GM18861 (cell line): Measurements from ENCODE around the gene STRIT1.
A peak's percentile ranks its signal among the peaks of the same experiment; 100 is the strongest.

Experiments
- ATAC-seq: cut with Tn5 transposase; IDR thresholded peaks from one replicate; pipeline ENCODE4 v1.9.1; 2021; ENCODE audit not compliant: unreplicated experiment

Gene STRIT1

DNA sequence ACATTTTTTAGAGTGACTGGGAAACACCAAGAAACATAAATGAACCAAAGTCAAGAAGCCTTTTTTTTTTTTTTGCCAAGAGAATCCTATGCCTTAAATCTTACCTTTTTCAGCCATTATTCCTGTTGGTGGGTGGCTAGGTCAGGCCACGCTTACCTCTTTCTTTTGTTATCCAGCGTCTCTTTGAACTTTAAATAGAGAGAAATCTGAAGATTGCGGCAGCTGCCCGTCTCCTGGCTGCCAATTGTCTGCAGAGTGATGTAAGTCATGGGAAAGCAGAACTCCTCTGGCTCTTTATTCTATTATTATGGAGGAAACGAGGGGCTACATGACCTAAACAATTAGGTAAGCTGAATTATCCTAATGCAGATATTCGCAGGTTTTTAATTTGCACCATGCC, at the start of gene STRIT1:
Gene STRIT1, minus strand, starts transcription at position 168 of the 400 bp plus-strand sequence.
- ATAC-seq = no peak

- no peak for ATAC-seq
Observed at GRCh38 chr3:155342344-155342743, 48.9 kb upstream of the STRIT1 start.

GRCh38 chr3:155339052-155339451, 45.6 kb upstream of the STRIT1 start:
- ATAC-seq = no peak

DNA sequence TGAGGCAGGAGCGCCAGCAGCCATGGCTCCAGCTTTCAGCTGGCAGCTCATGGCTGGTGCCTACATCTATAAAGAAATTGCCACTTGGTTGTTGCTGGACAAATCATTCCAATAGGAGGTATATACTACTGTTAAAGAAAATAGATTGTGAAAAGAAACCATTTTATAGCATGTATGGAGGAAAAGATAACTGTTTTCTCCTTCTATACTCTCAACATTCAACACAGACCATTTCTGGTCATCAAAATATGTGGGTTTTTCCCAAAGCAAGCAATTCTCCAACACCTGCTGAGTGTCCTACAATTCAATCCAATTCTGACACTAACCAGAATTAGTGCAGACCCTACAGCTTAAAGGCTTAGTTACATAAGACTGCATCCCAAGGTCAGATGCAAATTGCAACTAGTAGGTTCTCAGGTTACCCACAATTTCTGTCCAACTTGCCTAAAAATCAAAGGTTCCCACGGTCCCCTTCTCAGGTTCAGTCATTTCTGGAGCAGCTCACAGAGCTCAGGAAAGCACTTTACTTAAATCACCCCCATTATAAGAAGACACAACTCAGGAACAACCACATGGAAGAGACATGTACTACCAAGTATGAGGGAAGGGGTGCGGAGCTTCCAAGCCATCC, 42.4 kb upstream of the STRIT1 start:
- no peak for ATAC-seq

GRCh38 chr3:155334914-155335723, 41.6 kb upstream of the STRIT1 start:
- ATAC-seq = peak; percentile 92

DNA sequence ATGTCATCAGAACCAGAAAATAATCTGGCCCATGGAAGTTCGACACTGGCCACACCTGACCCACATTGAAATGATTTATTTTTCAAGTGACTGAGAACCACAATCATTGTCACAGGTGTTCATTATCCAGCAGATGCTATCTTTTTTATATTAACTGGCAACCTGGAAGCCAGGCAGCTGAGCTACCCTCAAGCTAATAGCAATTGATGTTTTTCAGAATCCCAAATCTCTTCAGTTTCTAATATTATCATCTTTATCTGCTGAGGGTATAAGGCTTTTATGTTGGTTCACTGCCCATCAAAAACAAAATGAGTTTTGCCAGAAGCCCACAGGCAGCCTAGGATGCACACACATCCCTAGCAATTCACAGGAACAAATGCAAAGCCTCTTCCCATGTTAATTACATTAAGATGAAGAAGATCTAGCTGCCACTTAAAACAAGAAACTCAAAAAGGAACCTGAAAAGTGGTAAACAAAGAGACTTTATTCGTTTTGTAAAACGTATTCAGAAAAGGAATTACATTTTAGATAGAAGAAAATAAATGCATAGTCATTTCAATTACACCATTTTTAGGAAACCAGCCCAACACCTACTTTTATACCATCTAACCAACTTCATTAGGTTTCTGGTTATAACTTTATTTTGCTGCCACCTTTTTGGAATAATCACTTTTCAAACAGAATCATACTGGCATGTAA, 40.9 kb upstream of the STRIT1 start:
- no peak for ATAC-seq

- no peak for ATAC-seq
Observed at GRCh38 chr3:155332716-155333115, 39.2 kb upstream of the STRIT1 start.

DNA sequence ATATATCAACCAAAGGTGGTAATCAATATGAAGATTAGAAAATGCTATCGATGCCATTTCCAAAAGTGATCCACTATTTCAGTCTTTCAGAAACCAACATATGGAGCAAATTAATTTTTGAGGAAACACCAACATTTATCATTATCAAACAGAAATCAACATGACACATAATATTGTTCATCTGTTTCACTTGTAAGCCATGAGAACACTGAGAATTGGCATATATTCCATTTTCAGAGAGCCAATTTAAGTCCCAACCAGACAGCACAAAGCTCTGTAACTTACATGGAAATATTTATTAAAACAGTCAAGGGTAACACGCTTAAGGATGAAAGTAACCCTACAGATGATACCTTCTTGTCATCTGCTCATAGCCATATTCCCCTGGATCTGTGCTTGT, 37.6 kb upstream of the STRIT1 start:
- no peak for ATAC-seq

DNA sequence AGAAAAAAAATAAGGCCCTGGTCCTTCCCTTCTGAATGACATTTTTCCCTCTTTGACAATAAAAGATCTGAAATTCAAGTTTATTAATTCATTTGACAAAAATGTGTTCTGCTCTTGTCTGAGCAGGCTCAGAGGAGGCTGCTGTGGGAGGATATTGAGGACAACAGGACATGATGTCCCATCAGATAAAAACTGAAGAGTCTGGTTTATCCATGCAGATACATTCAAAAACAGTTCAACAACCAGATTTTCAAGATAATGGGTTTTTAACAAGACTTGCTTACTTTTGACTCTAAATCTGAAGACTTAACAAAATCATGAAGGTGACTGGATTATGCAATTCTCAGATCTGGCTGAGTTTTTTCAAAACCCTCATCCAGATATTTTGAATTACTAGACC, 36.9 kb upstream of the STRIT1 start:
- ATAC-seq = no peak

DNA sequence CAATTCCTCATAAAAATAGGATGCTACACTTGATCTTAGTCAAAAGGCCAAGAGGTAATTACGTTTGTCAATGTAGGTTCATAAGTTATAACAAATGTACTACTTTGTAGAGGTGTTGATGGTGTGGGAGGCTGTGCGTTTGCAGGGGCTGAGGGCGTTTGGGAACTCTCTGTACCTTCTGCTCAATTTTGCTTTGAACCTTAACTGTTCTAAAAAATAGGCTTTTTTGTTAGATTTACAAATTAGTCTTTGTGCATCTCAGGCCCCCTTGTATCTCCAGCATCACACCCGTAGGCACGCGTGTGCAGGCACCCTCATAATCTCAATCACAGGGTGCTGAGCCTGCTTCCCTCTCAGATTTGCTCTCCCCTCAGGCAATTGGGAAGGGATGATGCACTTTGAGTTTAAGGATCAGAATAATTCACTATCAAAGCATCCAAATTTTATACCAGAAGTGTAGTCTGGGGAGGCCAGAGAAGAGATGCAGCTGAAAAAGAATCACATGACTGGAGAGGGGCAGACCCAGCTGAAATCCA, 36.1 kb upstream of the STRIT1 start:
- ATAC-seq = no peak

DNA sequence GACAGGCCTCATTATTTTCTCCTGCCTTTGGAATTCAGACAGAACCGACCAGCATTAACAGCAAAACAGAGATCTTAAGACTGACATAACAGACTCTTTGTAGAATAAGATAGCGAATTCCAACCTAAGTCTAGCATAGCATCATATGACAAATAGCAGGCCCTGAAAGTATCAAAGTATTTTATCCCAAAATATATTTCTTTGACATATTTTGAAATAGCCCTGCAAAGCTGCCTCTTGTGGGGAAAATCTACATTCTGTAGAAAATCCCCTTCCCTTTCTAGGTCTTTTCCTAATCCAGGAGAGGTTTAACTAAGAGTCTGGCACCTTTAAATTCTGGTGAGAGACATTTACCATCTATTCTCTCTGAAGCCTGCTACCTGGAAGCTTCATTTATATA, 34.4 kb upstream of the STRIT1 start:
- ATAC-seq = no peak

- ATAC-seq = no peak
Observed at GRCh38 chr3:155327430-155327829, 33.9 kb upstream of the STRIT1 start.

DNA sequence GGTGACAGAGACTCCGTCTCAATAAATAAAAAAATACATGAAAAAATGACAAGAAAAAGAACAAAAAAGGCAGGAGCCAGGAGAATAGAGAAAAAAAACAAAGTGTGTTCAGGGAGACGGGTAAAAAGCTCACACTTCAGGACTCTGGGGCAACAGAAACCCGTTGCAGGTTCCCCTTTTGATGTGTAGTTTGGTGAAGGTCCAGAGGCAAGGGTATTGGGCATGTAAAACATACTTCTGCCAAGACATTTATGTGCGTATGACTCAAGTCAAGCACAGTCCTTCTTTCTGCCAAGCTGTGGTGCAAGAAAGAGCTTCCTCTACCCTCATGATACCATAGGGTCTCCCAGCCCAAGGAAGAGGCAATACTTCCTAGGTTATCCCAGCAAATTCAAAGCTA, 33.4 kb upstream of the STRIT1 start:
- ATAC-seq = no peak

- no peak for ATAC-seq
Observed at GRCh38 chr3:155326244-155326643, 32.8 kb upstream of the STRIT1 start.

DNA sequence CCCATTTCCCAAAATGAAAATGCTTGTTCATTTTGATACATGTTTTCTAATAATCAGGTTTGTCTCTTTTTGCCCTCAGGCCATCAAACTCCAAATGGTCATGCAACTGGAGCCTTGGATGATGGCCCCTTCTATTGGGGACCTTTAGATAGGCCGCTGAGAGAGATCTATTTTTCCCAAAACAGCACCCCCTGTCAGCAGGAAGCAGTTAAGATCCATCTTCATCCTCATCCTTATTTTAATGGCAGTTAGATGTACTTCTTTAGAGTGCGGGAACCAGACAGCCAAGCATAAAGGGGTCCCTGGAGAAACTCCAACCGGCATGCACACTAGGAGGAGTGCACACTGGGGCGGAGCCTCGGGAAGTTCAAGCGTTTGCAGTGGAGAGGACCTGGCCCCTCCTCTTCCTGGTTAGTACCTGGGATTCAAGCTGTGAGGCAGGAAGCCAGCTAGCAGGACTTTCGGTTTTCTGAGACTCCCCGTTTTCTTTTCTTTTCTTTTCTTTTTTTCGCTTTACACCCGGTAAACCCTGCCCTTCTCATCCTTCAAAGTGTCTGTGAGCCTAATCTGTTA, 31.9 kb upstream of the STRIT1 start:
- ATAC-seq = no peak

DNA sequence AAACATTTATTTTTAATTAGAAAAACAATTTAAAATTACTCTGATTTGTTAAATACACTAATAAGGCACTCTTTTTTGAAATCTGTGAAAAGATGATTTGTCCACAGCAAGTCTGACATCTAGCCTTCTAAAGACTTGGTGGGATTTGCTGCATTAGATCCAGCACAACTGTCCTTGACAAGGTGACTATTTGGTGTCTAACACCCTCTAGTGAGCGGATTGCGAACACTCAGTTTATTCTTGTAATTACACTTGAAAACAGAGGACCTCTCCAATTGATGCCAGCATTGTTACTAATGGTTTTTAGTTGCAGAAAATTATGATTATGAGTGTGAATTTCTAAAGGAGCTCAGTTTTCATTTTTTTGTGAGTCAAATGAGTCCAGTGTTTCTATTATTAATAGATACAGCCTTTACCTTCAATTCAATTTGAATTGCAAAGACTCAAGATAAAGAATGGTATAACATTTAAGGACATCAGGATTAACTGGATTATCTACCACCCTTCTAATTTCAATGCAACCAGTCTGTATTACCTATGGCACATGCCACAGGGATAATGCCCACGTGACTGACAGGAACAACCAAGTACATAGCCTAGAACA, 29.7 kb upstream of the STRIT1 start:
- ATAC-seq = peak; percentile 93

DNA sequence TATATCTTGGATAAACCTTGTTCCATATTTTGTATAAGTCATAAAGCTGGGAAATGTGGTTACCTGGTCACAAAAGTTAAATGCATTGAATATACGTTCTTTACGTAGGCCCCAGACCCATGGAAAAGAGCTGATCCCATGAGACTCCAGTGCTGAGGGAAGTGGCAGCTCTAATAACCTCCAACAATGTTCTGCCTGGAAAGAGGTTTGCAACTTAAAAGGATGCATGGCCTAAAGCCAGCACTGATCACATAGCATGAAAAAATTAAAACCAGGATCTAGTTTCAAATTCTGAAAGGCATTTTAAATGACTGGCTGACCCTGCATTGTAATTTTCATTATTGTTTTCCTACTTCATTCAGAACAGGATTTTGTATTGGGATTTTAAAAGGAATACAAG, 27.9 kb upstream of the STRIT1 start:
- ATAC-seq = no peak

GRCh38 chr3:155320934-155321333, 27.5 kb upstream of the STRIT1 start:
- no peak for ATAC-seq

- ATAC-seq = no peak
Observed at GRCh38 chr3:155318740-155319139, 25.3 kb upstream of the STRIT1 start.

- no peak for ATAC-seq
Observed at GRCh38 chr3:155317211-155317610, 23.7 kb upstream of the STRIT1 start.

DNA sequence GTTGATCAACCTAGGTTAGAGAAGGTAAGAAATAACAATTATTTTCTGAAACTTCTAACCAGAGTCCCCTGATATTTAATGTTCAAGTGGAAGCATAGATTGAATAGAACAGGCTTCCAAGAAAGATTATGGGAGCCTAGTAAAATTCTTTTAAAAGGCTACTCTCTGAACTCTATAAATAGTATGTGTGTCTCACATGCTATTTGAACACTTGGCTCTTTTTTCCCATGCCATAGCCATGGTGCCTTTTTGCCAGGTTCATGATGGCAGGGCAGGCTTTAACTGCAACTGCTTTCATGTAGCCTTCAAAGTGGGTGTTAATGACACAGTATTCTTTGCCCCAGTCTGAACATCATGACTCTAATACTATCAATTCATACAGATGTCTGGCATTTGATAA, 22.9 kb upstream of the STRIT1 start:
- ATAC-seq = no peak
